Immature natural killer cell (primary cell): ENCODE measurements around the gene FPGS. TPM values are rescaled to one million over a fixed set of nuclear protein-coding genes. Genes with fewer than 3 reads are reported as not detected.

Source experiments
- DNase-seq, 3 donors: peaks; one replicate each; pipeline ENCODE4 v3.0.0; 2022; ENCODE audit warnings: mixed read lengths in 1 of 3
- H3K27ac Mint-ChIP-seq, 6 donors: one replicate each; pipeline ENCODE4 v1.8.0; 2020; ENCODE audit warnings: mixed read lengths in 6 of 6, mild to moderate bottlenecking in 5 of 6, inconsistent platforms in 4 of 6, moderate library complexity in 3 of 6
- H3K27me3 Mint-ChIP-seq, 3 donors: one replicate each; pipeline ENCODE4 v1.8.0; 2020 to 2021; ENCODE audit warnings: low read depth in 3 of 3, mild to moderate bottlenecking in 3 of 3, mixed read lengths in 3 of 3, moderate library complexity in 3 of 3, inconsistent platforms in 1 of 3
- H3K36me3 Mint-ChIP-seq, 3 donors: one replicate each; pipeline ENCODE4 v1.8.0; 2020; ENCODE audit warnings: mixed read lengths in 3 of 3, inconsistent platforms in 2 of 3, mild to moderate bottlenecking in 2 of 3
- H3K4me1 Mint-ChIP-seq, 2 donors: one replicate each; pipeline ENCODE4 v1.8.0; 2020; ENCODE audit warnings: inconsistent platforms in 2 of 2, mild to moderate bottlenecking in 2 of 2, mixed read lengths in 2 of 2, moderate library complexity in 1 of 2
- H3K4me3 Mint-ChIP-seq, 5 donors: one replicate each; pipeline ENCODE4 v1.8.0; 2020; ENCODE audit warnings: mild to moderate bottlenecking in 5 of 5, mixed read lengths in 5 of 5, inconsistent platforms in 3 of 5, moderate library complexity in 3 of 5
- H3K9me3 Mint-ChIP-seq, 6 donors: one replicate each; pipeline ENCODE4 v1.8.0; 2020; ENCODE audit warnings: mild to moderate bottlenecking in 6 of 6, mixed read lengths in 6 of 6, inconsistent platforms in 4 of 6, moderate library complexity in 3 of 6
- polyA plus RNA-seq, 3 donors: library from polyadenylated mRNA; unstranded; fragments of 300-500 nt; fragmentation: Illumina TruSeq; gene quantifications; one replicate each; pipeline ENCODE4 v1.2.3, GENCODE V29; 2021

Gene FPGS
- polyA plus RNA-seq, 3 donors from 2014 or later = 77.3 to 97.7 (median 89.1) TPM

DNA sequence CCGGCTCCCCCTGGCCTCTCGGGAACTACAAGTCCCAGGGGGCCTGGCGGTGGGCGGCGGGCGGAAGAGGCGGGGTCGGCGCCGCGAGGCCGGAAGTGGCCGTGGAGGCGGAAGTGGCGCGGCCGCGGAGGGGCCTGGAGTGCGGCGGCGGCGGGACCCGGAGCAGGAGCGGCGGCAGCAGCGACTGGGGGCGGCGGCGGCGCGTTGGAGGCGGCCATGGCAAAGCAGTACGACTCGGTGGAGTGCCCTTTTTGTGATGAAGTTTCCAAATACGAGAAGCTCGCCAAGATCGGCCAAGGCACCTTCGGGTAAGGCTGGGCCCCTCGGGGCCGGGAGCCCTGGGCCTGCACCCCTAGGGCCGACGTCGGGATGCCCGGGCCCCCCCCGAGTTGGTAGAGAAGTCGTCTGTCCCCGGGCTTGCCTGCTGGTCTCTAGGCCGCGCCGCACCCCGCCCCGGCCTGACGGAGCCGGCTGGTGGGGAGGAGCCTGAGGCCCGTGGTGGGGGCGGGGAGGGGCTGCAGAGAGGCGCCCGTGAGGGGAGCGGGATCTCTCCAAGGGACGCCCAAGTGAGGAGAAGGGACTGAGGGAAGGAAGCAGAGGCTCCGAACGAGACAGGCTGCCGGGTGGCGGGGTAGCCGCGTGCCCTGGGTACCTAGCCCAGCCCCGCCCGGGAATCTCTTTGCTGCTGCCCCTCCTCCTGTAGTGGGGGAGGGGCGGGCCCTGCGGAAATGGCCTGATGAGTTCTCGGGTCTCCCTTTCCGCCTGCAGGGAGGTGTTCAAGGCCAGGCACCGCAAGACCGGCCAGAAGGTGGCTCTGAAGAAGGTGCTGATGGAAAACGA is 16.5 kb upstream of the FPGS start, which contains the start of gene CDK9:
CDK9 (plus strand) TSS at position 102 of the 840 bp plus-strand sequence; CDS start at position 217, 115 bp downstream.
- Mint-ChIP-seq H3K36me3 (peaks cover 6 to 27% (median 10%) of the 10 kb centered on the region in 3 donors), H3K4me3 (peak within 1 kb of the TSS; percentile 90 to 92 (median 91)), H3K27ac (peak within 1 kb of the TSS; percentile 93 to 99 (median 98)), H3K9me3 (peaks cover 0 to 1% (median 0%) of the 10 kb centered on the region in 6 donors), H3K4me1 (peaks cover 66 to 70% of the 10 kb centered on the region in 2 donors), H3K27me3 (peaks cover 28 to 44% (median 30%) of the 10 kb centered on the region in 3 donors)
- peak; percentile 95 to 97 (median 97) for DNase-seq

DNA sequence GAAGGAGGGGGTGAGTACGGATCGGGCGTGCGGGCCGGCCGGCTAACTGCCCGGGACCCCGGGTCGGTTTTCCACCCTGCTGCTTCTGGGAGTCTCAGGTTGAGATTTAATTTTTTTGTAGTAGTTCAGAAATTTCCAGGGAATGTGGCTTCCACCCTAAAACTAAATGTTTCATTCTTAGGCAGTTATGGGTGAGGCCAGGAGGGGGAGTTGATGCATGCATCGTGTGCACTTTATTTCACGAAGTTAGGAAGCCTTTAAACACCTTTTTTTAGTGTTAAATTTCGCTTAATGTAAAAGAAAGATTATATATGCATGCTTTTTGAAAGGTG is 15.9 kb upstream of the FPGS start:
- H3K4me1 Mint-ChIP-seq = peaks cover 61 to 64% of the 10 kb centered on the region in 2 donors
- H3K27ac Mint-ChIP-seq = peak overlapping the region; percentile 83 to 95 (median 92)
- H3K27me3 Mint-ChIP-seq = peaks cover 28 to 44% (median 30%) of the 10 kb centered on the region in 3 donors
- H3K4me3 Mint-ChIP-seq = peak overlapping the region; percentile 90 to 92 (median 91)
- DNase-seq = no peak
- H3K36me3 Mint-ChIP-seq = peaks cover 6 to 27% (median 10%) of the 10 kb centered on the region in 3 donors
- peaks cover 0 to 1% (median 0%) of the 10 kb centered on the region in 6 donors for H3K9me3 Mint-ChIP-seq

- Mint-ChIP-seq H3K4me3 (peak overlapping the region in 1 of 5 donors; percentile 90), H3K4me1 (peaks cover 49 to 53% of the 10 kb centered on the region in 2 donors), H3K27ac (peak overlapping the region in 1 of 6 donors; percentile 17), H3K36me3 (peaks cover 6 to 34% (median 10%) of the 10 kb centered on the region in 3 donors), H3K9me3 (peaks cover 0 to 1% (median 0%) of the 10 kb centered on the region in 6 donors), H3K27me3 (peaks cover 21 to 36% (median 24%) of the 10 kb centered on the region in 3 donors)
- DNase-seq = no peak
These were observed 14.2 kb upstream of the FPGS start for GRCh38 chr9:127788337-127789011.

DNA sequence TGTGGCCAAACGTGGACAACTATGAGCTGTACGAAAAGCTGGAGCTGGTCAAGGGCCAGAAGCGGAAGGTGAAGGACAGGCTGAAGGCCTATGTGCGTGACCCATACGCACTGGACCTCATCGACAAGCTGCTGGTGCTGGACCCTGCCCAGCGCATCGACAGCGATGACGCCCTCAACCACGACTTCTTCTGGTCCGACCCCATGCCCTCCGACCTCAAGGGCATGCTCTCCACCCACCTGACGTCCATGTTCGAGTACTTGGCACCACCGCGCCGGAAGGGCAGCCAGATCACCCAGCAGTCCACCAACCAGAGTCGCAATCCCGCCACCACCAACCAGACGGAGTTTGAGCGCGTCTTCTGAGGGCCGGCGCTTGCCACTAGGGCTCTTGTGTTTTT is 13.5 kb upstream of the FPGS start:
- no peaks in the 10 kb centered on the region for H3K9me3 Mint-ChIP-seq
- H3K4me3 Mint-ChIP-seq = peak overlapping the region in 1 of 5 donors; percentile 13
- no peak for DNase-seq
- peaks cover 16 to 32% (median 21%) of the 10 kb centered on the region in 3 donors for H3K27me3 Mint-ChIP-seq
- H3K27ac Mint-ChIP-seq = peak overlapping the region in 4 of 6 donors; percentile 17 to 80 (median 57)
- H3K36me3 Mint-ChIP-seq = peaks cover 6 to 34% (median 10%) of the 10 kb centered on the region in 3 donors
- peaks cover 42 to 46% of the 10 kb centered on the region in 2 donors for H3K4me1 Mint-ChIP-seq

GRCh38 chr9:127790094-127790855 is 12.4 kb upstream of the FPGS start:
- Mint-ChIP-seq H3K4me3 (no peak overlapping the region), H3K27ac (peak overlapping the region in 4 of 6 donors; percentile 11 to 53 (median 49)), H3K27me3 (peaks cover 9 to 22% (median 14%) of the 10 kb centered on the region in 3 donors), H3K9me3 (no peaks in the 10 kb centered on the region), H3K36me3 (peaks cover 6 to 34% (median 10%) of the 10 kb centered on the region in 3 donors), H3K4me1 (peaks cover 35 to 38% of the 10 kb centered on the region in 2 donors)
- no peak for DNase-seq

- no peak for DNase-seq
- Mint-ChIP-seq H3K9me3 (no peaks in the 10 kb centered on the region), H3K36me3 (peaks cover 6 to 34% (median 10%) of the 10 kb centered on the region in 3 donors), H3K27me3 (peaks cover 7 to 18% (median 14%) of the 10 kb centered on the region in 3 donors), H3K4me3 (no peak overlapping the region), H3K4me1 (peaks cover 40 to 43% of the 10 kb centered on the region in 2 donors), H3K27ac (no peak overlapping the region)
These were observed 11.6 kb upstream of the FPGS start for GRCh38 chr9:127791085-127791484.

- Mint-ChIP-seq H3K4me1 (peaks cover 43 to 44% of the 10 kb centered on the region in 2 donors), H3K27me3 (peaks cover 0 to 8% (median 6%) of the 10 kb centered on the region in 3 donors), H3K4me3 (no peak overlapping the region), H3K9me3 (no peaks in the 10 kb centered on the region), H3K27ac (peak overlapping the region in 2 of 6 donors; percentile 7 to 30), H3K36me3 (peaks cover 6 to 27% (median 10%) of the 10 kb centered on the region in 3 donors)
- no peak for DNase-seq
These were observed 10.2 kb upstream of the FPGS start for GRCh38 chr9:127792417-127793031.

- Mint-ChIP-seq H3K36me3 (peaks cover 6 to 22% (median 10%) of the 10 kb centered on the region in 3 donors), H3K9me3 (no peaks in the 10 kb centered on the region), H3K27ac (peak overlapping the region in 4 of 6 donors; percentile 16 to 51 (median 29)), H3K4me3 (no peak overlapping the region), H3K27me3 (peaks cover 0 to 8% (median 4%) of the 10 kb centered on the region in 3 donors), H3K4me1 (peaks cover 45% of the 10 kb centered on the region in 2 donors)
- DNase-seq = no peak
These were observed 9.5 kb upstream of the FPGS start for GRCh38 chr9:127793093-127793708.

GRCh38 chr9:127794001-127794791 is 8.5 kb upstream of the FPGS start:
- Mint-ChIP-seq H3K4me1 (peaks cover 41 to 46% of the 10 kb centered on the region in 2 donors), H3K9me3 (no peaks in the 10 kb centered on the region), H3K27me3 (peaks cover 0 to 7% (median 0%) of the 10 kb centered on the region in 3 donors), H3K27ac (peak overlapping the region in 3 of 6 donors; percentile 24 to 57 (median 40)), H3K36me3 (peaks cover 4 to 19% (median 10%) of the 10 kb centered on the region in 3 donors), H3K4me3 (no peak overlapping the region)
- no peak for DNase-seq

DNA sequence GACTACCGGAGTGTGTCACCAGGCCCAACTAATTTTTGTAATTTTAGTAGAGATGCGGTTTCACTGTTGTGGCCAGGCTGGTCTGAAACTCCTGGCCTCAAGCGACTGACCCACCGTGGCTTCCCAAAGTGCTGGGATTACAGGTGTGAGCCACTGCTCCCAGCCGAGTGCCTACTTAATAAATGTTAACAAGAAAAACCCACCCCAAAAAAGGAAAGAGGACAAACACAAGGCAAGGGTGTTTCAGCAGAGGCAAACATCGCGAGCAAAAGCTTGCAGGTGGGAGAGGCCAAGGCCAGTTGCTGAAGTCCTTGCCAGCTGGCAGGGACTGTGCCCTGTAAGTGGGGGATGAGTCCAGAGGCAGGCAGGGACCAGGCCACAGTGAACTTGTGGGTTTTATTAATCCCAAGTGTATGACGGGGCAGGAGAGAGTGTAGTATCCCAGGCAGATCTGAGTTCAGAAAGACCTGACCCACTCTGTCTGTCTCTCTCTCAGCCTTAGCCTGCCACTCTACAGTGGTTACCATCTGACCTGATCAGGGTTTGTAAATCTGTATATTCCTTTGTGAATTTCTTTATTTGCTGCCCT is 6.4 kb upstream of the FPGS start:
- H3K36me3 Mint-ChIP-seq = peaks cover 0 to 7% (median 0%) of the 10 kb centered on the region in 3 donors
- H3K4me3 Mint-ChIP-seq = peak overlapping the region; percentile 52 to 82 (median 78)
- H3K4me1 Mint-ChIP-seq = peaks cover 34% of the 10 kb centered on the region in 2 donors
- H3K9me3 Mint-ChIP-seq = no peaks in the 10 kb centered on the region
- H3K27me3 Mint-ChIP-seq = peaks cover 0 to 4% (median 1%) of the 10 kb centered on the region in 3 donors
- DNase-seq = no peak
- peak overlapping the region; percentile 66 to 83 (median 76) for H3K27ac Mint-ChIP-seq

DNA sequence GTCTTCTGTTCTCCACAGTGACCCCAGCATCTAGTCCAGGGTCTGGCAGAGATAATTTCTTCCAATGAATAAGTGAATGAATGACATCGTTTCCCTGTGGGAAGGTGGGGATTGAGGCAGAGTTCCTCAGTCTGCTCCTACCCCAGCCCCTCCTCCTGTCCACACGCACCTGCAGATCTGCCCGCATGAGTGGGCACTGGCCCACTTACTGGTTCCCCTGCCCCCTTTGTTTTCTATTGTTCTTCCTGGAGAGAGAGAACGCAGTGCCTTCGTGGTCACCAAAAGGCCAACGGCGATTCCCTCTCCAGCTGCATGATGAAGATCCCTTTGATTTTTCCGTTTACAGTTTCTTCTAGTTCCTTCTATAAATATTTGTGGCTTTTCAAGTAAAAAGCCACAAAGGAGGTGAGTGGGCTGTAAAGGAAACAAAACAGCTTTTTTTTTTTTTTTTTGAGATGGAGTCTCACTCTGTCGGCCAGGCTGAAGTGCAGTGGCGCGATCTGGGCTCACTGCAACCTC is 5.8 kb upstream of the FPGS start:
- Mint-ChIP-seq H3K9me3 (no peaks in the 10 kb centered on the region), H3K27me3 (peaks cover 0 to 4% (median 1%) of the 10 kb centered on the region in 3 donors), H3K36me3 (peaks cover 0 to 7% (median 0%) of the 10 kb centered on the region in 3 donors), H3K27ac (peak overlapping the region; percentile 3 to 83 (median 74)), H3K4me3 (peak overlapping the region; percentile 52 to 82 (median 78)), H3K4me1 (peaks cover 36 to 37% of the 10 kb centered on the region in 2 donors)
- DNase-seq = peak in 1 of 3 donors; percentile 23
